ENCODE data around the gene FOXC1.

The FOXC1 gene

DNA sequence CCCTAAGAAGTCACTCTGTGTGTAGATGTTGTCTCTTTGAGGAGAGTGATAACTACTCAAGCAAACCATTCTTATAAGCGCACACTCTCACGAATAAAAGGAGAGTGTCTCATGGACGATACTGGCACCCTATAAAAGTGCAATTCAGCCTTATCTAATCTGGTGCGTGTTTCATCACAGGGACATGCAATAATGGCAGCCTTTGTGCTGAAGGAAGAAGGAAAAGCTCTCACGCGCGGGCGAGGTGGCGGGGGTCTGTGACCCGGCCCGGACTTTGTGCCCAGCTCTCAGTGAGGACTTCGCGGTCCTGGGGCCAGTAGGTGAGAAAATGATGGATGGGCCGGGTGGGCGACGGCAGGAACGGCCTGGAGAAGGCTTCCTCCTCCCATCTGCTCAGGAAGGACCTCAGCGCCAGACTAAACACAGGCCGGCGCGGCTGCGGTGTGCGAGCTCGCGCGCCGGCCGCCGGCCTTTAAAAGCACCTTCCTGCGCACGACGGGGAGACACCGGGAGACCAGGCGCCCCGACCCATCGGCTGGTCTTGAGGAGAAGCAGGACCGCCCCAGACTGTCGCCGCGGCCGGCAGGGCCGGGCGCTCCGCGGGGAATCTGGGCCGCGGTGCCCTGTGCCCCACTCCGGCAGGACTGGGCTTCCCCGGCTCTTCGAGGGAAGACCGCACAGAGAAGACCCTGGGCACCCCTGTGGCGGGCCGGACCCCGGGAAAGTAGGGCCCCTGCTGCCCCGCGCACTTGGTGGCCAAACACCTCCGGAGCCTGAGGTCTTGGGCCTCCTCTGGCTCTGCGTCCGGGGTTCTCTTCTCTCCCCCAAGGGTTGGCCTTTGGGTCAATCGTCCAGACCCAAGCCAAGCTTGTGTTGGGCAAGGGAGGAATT, 8.3 kb upstream of the FOXC1 start:
- TF ChIP-seq, protein P1, sequence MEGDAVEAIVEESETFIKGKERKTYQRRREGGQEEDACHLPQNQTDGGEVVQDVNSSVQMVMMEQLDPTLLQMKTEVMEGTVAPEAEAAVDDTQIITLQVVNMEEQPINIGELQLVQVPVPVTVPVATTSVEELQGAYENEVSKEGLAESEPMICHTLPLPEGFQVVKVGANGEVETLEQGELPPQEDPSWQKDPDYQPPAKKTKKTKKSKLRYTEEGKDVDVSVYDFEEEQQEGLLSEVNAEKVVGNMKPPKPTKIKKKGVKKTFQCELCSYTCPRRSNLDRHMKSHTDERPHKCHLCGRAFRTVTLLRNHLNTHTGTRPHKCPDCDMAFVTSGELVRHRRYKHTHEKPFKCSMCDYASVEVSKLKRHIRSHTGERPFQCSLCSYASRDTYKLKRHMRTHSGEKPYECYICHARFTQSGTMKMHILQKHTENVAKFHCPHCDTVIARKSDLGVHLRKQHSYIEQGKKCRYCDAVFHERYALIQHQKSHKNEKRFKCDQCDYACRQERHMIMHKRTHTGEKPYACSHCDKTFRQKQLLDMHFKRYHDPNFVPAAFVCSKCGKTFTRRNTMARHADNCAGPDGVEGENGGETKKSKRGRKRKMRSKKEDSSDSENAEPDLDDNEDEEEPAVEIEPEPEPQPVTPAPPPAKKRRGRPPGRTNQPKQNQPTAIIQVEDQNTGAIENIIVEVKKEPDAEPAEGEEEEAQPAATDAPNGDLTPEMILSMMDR (IDR thresholded peaks at IDR 0.05; ENCODE audit: insufficient read depth, low read length, poor library complexity, severe bottlenecking): no peak
- H3K27me3 ChIP-seq (replicated peaks; ENCODE audit: control insufficient read depth, insufficient read depth, low read length): no peaks in the 10 kb centered on the region; the same call in 1 of the 2 replicates

DNA sequence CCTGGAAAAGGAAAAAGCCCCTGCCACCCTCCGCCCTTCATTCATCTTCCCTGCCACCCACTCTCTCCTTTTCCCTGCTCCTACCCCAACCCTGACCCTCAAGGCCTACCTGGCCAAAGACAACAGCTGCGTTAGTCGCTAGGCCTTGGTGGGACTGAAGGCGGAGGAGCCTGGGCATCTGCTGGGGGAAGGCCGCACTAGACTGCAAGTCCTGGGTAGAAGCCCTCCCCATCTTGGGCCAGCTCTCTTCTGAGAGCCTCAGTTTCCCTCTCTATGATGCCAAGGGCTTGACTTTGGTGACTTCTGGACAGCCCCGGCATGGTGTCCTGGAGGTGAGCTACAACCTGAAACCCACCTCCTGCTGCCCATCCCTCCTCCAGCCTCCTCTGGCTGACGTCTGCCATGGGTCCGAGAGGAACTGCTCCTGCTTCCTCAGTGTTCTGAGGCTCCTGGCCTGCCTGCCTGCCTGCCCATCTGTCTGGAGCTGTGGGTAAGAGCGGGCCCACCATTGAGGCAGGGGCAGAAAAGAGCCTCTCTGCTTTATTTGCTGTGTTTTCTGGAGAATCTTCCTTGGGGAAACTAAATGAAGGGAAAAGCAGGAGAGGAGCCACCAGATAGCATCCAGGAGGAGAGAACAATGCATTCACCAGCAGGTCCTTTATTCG, 7.5 kb upstream of the FOXC1 start:
- H3K36me3 ChIP-seq (ENCODE audit: control insufficient read depth, insufficient read depth, low read length): no peaks in the 10 kb centered on the region
- no peak overlapping the region for H3K4me3 ChIP-seq (replicated peaks; ENCODE audit: low read depth, low read length)
- no peak for DNase-seq (ENCODE audit: extremely low read depth, insufficient read length)
- TF ChIP-seq, protein P1 (IDR thresholded peaks at IDR 0.05; ENCODE audit: insufficient read depth, low read length, poor library complexity, severe bottlenecking): no peak
- H3K27me3 ChIP-seq (replicated peaks; ENCODE audit: control insufficient read depth, insufficient read depth, low read length): no peaks in the 10 kb centered on the region; the same call in 1 of the 2 replicates

More for the DNA sequence above, 8.3 kb upstream of the FOXC1 start:
- Histone ChIP-seq H3K36me3 (ENCODE audit: control insufficient read depth, insufficient read depth, low read length) (no peaks in the 10 kb centered on the region), H3K4me3 (replicated peaks; ENCODE audit: low read depth, low read length) (no peak overlapping the region)
- no peak for DNase-seq (ENCODE audit: extremely low read depth, insufficient read length)

DNA sequence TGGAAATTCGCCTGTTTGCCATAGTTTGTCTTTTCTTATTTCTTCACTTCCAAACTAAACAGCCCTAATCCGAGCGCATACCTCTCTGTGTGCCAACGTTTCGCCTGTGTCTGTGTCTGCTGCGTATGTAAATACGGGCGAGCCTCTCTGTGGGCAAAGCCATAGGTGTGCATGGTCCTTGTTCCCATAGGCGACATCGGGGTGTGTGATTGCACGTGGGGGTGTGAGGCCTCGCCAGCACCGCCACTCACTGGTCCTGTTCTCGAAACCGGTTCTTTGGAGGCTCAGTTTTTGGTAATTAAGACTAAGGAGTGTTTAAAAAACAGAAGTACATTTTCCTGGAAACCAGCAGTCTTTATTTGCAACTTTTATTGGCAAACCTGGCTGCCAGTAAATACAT, 6.0 kb upstream of the FOXC1 start:
- TF ChIP-seq, protein P1 (IDR thresholded peaks at IDR 0.05; ENCODE audit: insufficient read depth, low read length, poor library complexity, severe bottlenecking): no peak
- H3K27me3 ChIP-seq (replicated peaks; ENCODE audit: control insufficient read depth, insufficient read depth, low read length): peaks cover 5% of the 10 kb centered on the region
- H3K4me3 ChIP-seq (replicated peaks; ENCODE audit: low read depth, low read length): no peak overlapping the region
- H3K36me3 ChIP-seq (ENCODE audit: control insufficient read depth, insufficient read depth, low read length): no peaks in the 10 kb centered on the region
- no peak for DNase-seq (ENCODE audit: extremely low read depth, insufficient read length)

DNA sequence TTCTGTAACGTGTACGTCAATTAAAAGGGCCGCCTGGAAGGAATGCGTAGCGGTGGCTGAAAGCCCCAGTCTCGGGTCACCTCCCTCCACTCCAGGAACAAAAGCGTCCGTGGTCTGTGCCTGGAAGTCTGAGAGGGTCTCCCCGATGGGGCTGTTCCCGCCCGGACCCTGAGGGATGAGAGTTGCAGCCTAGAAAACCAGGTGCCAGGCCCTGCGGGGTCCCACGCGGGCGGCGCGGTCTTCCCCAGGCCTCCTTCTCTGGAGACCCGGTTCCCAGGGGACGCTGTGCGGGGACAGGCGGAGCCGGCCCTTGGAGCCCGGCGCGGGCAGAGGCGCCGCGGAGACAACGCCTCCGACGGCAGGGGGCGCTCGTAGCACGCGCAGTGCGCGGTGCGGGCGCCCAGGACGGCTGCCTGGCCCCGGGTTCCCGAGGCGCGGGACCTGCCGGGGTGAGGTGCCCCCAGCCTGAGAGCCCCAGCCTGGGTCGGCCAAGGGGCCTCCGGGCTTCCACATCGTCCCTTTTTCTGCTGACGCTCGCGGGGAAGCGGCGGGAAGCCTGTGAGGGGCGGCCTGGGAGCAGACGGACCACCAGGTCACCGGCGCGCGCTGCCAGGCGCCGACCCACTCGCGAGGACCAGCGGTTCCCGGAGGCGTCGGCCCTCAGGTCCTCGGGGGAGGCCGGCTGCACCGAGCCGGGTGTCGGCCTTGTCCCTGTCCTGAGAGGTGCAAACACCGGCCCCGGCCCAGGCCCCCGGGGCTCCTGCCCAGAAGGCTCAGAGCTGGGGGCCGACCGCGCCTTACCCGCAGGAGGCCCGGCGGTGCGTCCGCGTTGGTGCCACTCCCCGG, 5.3 kb upstream of the FOXC1 start:
- Histone ChIP-seq H3K36me3 (ENCODE audit: control insufficient read depth, insufficient read depth, low read length) (no peaks in the 10 kb centered on the region), H3K4me3 (replicated peaks; ENCODE audit: low read depth, low read length) (peak overlapping the region; percentile 38), H3K27me3 (replicated peaks; ENCODE audit: control insufficient read depth, insufficient read depth, low read length) (peaks cover 5% of the 10 kb centered on the region)
- TF ChIP-seq, protein P1 (IDR thresholded peaks at IDR 0.05; ENCODE audit: insufficient read depth, low read length, poor library complexity, severe bottlenecking): peak; percentile 56
- peak; percentile 69 for DNase-seq (ENCODE audit: extremely low read depth, insufficient read length)

DNA sequence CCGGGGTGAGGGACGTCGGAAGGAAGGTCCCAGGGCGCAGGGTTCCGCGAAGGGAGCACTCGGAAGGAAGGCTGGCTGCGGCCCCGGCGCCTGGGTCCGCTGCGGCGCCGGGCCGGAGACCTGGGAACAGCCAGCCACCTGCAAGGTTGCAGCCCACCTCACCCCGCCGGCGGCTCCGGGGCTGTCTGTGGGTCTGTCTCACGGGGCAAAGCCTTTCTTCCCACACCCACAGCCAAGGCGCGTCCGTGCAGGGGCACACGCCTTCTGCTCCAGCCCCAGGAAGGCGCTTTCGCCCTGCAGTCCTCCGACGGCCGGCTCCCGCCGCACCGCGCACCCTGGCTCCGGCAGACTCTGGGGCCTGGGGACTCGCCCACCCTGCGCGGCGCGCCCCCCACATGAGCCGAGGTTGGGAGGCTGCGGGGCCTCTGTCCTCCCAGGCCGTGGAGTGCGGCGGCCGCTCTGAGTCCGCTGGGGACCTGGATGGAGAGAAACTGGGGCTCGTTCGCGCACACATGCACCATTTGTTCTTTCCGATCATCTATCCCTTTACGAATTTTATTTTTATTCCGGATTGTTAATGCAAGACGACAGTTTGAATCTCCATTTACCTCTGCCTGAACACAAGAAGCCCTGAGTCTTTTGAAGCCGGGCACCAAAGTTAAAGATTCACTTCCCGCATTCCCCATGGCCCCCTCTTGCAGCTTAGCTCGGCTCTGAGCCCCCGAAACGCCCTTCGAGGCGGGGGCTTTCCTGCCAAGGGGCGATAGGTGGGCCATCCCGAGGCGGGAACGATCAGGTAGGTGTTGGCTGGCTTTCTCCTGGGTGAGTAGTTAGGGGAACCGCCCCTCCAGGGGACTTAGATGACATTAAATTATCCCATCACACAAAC, 4.5 kb upstream of the FOXC1 start:
- DNase-seq (ENCODE audit: extremely low read depth, insufficient read length): no peak
- Histone ChIP-seq H3K36me3 (ENCODE audit: control insufficient read depth, insufficient read depth, low read length) (no peaks in the 10 kb centered on the region), H3K4me3 (replicated peaks; ENCODE audit: low read depth, low read length) (no peak overlapping the region), H3K27me3 (replicated peaks; ENCODE audit: control insufficient read depth, insufficient read depth, low read length) (peaks cover 5% of the 10 kb centered on the region)
- TF ChIP-seq, protein P1 (IDR thresholded peaks at IDR 0.05; ENCODE audit: insufficient read depth, low read length, poor library complexity, severe bottlenecking): no peak
